HG02840 (cell line): ENCODE results near the gene HMGB1.

Source experiments
- ATAC-seq: cut with Tn5 transposase; IDR thresholded peaks from one replicate; pipeline ENCODE4 v1.9.1; 2021; ENCODE audit warnings: mild to moderate bottlenecking, moderate library complexity, moderate number of reproducible peaks; ENCODE audit not compliant: unreplicated experiment, low FRiP score

Gene HMGB1

DNA sequence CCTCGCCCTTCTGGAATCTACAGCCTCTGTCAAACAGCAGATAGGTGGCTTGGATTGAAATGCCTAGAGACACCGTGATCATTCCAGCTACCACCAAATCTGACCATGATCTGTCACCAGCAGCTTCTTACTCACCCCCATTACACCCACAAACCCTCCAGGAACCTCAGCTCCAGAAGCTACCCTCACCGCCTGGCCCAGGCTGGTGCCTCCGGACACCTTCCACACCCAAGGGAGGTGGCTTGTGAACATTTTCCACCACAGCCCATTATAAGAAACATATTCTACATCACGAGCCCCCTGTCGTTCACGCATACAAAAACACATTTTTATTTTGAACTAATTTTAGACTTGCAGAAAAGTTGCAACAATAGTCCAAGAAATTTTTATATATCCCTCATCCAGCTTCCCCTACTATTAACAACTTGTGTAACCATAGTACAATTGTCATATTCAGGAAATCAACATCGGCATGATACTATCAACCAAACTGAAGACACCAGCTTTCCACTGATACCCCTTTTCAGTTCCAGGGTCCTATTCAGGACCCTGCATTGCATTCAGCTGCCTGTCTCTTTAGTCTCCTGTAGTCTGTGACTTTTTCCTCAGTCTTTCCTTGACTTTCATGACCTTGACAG is 58.8 kb downstream of the HMGB1 start:
- no peak for ATAC-seq
